Lower leg skin (tissue), 3 donors: Measurements from ENCODE around the gene ZBTB17.

Source experiments
- CTCF ChIP-seq, 3 donors: fragments of 450-650 bp; IDR thresholded peaks; one replicate each; pipeline ENCODE4 v1.5.1; 2016; ENCODE audit warnings: antibody characterized with exemption in 3 of 3, mild to moderate bottlenecking in 3 of 3, moderate library complexity in 2 of 3
- POLR2A ChIP-seq, 2 donors: fragments of 450-650 bp; IDR thresholded peaks; one replicate each; pipeline ENCODE4 v1.6.1; 2016 to 2017; ENCODE audit warnings: antibody characterized with exemption in 2 of 2, mild to moderate bottlenecking in 1 of 2, moderate library complexity in 1 of 2

GRCh38 chr1:15992187-15992553 is 16.3 kb upstream of the ZBTB17 start:
- TF ChIP-seq CTCF (IDR thresholded peaks at IDR 0.05) (no peak), POLR2A (IDR thresholded peaks at IDR 0.05) (no peak)
